ENCODE measurements around the gene NDUFA7. TPM values are rescaled to one million over a fixed set of nuclear protein-coding genes. Genes with fewer than 3 reads are reported as not detected.
"Not testable (repeated sequence)": the region's sequence is repeated elsewhere in the genome, so short reads cannot be mapped to it uniquely, and the experiment has no call there.

The NDUFA7 gene
- total RNA-seq, 2 experiments from 2014 or later = 84.2 to 85.1 TPM

DNA sequence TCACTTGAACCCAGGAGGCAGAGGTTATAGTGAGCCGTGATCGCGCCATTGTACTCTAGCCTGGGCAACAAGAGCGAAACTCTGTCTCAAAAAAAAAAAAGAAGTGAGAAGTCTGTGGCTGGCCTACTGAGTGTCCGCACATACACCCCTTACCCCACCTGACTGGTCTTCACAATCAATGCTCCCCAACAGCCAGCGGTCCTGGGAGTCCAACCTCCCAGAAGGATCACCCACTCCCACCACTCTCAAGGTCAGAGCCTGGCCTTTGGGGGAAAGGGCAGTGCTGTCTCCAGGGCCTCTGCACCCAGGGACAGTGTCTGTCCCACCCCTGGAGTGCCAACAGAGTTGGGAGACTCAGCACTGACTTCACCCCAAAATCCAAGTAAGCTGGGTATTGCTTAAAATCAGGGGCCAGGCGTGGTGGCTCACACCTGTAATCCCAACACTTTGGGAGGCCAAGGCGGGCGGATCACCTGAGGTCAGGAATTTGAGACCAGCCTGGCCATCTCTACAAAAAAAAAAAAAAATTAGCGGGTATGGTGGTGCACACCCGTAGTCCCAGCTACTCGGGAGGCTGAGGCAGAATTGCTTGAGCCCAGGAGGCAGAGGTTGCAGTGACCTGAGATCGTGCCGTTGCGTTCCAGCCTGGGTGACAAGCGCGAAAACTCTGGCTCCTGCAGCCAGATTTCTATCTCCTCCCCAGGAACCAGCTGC lies 10.7 kb downstream of the NDUFA7 start:
- ChIA-PET POLR2A (no interaction called here), CTCF (interaction anchor here (1.2 kb wide), 1 partner anchor 25 kb away, joined by 3 read pairs; no protein-coding TSS in a partner anchor)
- Mint-ChIP-seq H3K27ac (no peak overlapping the region), H3K27me3 (no peaks in the 10 kb centered on the region), H3K36me3 (peaks cover 10% of the 10 kb centered on the region), H3K9me3 (no peaks in the 10 kb centered on the region), H3K4me1 (ENCODE audit: low read depth) (peaks cover 31% of the 10 kb centered on the region), H3K4me3 (no peak overlapping the region)
- intact Hi-C loops (cut with micrococcal nuclease) = no loop called here
- no peak for DNase-seq

DNA sequence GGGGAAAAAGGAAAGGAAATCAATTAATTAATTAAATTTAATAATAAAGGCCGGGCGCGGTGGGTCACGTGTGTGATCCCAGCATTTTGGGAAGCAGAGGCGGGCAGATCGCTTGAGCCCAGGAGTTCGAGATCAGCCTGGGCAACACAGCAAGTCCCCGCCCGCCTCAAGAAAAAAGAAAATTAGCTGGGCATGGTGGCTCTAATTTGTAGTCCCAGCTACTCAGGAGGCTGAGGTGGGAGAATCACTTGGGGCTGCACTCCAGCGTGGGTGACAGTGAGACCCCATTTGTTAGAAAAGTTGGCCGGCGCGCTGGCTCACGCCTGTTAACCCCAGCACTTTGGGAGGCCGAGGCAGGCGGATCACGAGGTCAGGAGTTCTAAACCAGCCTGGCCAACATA lies 12.3 kb downstream of the NDUFA7 start:
- ChIA-PET POLR2A (no interaction called here), CTCF (interaction anchor here (1.0 kb wide), 1 partner anchor 39 kb away, joined by 3 read pairs; no protein-coding TSS in a partner anchor)
- peak overlapping the region; percentile 96 for H3K4me3 Mint-ChIP-seq
- H3K27ac Mint-ChIP-seq = no peak overlapping the region
- intact Hi-C loops (cut with micrococcal nuclease) = loop anchor here (1.0 to 5.0 kb wide), 3 partner anchors 12 to 1798 kb away; partner anchors contain the start of genes CERS4, NDUFA7, PPAN and RPS28
- no peaks in the 10 kb centered on the region for H3K9me3 Mint-ChIP-seq
- H3K4me1 Mint-ChIP-seq (ENCODE audit: low read depth) = peaks cover 31% of the 10 kb centered on the region
- H3K36me3 Mint-ChIP-seq = peaks cover 9% of the 10 kb centered on the region
- H3K27me3 Mint-ChIP-seq = no peaks in the 10 kb centered on the region
- DNase-seq = peak; percentile 2

DNA sequence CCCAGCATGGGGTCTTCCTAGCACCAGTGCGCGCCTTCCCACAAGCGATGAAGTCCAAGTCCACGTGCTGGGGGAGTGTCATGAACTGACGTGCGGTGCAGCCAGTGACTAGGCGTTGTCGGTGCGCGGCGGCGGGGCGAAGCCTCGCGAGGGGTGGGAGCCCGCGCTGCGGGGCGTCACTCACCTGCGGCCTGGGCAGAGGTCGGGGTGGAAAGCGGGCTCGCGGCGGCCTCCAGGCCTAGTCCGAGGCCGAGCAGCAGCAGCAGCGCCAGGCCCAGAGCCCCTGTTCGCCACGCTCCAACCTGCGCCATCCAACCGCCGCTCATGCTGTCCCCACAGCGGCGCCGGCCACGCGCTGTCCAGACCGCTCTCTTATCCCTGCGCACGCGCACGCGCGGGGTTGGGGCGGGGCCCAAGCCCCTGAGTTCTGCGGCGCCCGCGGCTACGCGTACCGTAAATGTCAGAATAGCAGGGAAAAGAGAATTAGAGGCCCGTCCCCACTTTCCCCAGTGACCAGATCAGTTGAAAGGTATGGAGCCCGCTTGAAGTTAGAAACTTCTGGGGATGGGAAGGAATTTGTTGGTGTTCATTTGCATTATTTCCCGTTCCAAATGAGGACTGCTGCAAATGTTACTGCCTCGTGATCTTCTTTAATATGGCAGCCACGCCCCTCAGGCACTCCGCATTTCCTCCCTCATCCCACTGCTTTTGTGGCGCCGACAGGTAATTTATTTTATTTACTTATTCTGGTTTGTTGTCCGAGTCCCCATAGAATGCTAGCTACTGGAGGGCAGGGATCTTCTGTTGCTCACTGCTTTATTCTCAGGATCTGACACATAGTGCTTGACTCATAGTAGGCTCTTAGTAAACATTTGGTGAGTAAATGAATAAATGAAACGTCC lies 13.0 kb downstream of the NDUFA7 start, which contains the start of gene CD320:
Gene CD320, minus strand, starts transcription at position 394 of the 902 bp plus-strand sequence. Its CDS starts 68 bp downstream, at position 326.
- peak within 1 kb of the TSS; percentile 96 for H3K4me3 Mint-ChIP-seq
- H3K36me3 Mint-ChIP-seq = peaks cover 9% of the 10 kb centered on the region
- CTCF ChIA-PET = no interaction called here
- H3K27ac Mint-ChIP-seq = peak within 1 kb of the TSS; percentile 92
- no peaks in the 10 kb centered on the region for H3K27me3 Mint-ChIP-seq
- POLR2A ChIA-PET = no interaction called here
- H3K9me3 Mint-ChIP-seq = no peaks in the 10 kb centered on the region
- intact Hi-C loops (cut with micrococcal nuclease) = loop anchor here (1.0 to 5.0 kb wide), 3 partner anchors 13 to 1799 kb away; partner anchors contain the start of genes CERS4, NDUFA7, PPAN and RPS28
- DNase-seq = peak; percentile 90
- H3K4me1 Mint-ChIP-seq (ENCODE audit: low read depth) = peaks cover 31% of the 10 kb centered on the region

DNA sequence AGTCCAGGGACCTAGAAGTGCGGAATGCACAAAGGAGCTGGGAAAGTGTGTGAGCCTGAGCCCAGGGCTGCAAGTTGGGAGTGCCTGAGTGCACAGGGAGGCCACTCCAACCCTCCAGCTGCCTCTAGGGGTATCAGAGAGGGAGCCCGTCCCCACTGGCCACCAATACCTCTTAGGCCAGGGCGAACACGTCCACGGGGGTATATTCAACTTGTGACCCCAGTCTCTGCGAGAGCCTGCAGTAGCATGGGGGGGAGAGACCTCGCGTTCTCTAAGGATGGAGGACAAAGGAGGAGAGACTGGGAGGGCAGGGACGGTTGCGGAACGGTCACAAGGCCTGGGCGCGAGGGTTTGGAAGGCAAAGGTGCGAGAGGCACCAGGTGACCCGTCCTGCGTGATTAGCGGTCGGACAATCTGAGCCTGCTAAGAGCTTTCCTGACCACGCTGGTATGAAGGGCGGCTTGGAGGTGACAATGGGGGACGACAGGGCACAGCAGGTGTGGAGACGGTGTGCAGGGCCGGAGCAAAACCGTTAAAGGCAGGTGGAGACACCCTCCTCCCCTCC lies 13.7 kb downstream of the NDUFA7 start:
- H3K4me3 Mint-ChIP-seq = peak overlapping the region; percentile 96
- peaks cover 9% of the 10 kb centered on the region for H3K36me3 Mint-ChIP-seq
- intact Hi-C loops (cut with micrococcal nuclease) = loop anchor here (5.0 kb wide), 1 partner anchor 1800 kb away; the partner anchor contains the start of gene PPAN
- H3K27me3 Mint-ChIP-seq = no peaks in the 10 kb centered on the region
- H3K27ac Mint-ChIP-seq = peak overlapping the region; percentile 92
- H3K4me1 Mint-ChIP-seq (ENCODE audit: low read depth) = peaks cover 31% of the 10 kb centered on the region
- ChIA-PET CTCF (no interaction called here), POLR2A (interaction anchor here (1.0 kb wide), 1 partner anchor 27 kb away, joined by 3 read pairs; no protein-coding TSS in a partner anchor)
- no peaks in the 10 kb centered on the region for H3K9me3 Mint-ChIP-seq
- peak; percentile 8 for DNase-seq

DNA sequence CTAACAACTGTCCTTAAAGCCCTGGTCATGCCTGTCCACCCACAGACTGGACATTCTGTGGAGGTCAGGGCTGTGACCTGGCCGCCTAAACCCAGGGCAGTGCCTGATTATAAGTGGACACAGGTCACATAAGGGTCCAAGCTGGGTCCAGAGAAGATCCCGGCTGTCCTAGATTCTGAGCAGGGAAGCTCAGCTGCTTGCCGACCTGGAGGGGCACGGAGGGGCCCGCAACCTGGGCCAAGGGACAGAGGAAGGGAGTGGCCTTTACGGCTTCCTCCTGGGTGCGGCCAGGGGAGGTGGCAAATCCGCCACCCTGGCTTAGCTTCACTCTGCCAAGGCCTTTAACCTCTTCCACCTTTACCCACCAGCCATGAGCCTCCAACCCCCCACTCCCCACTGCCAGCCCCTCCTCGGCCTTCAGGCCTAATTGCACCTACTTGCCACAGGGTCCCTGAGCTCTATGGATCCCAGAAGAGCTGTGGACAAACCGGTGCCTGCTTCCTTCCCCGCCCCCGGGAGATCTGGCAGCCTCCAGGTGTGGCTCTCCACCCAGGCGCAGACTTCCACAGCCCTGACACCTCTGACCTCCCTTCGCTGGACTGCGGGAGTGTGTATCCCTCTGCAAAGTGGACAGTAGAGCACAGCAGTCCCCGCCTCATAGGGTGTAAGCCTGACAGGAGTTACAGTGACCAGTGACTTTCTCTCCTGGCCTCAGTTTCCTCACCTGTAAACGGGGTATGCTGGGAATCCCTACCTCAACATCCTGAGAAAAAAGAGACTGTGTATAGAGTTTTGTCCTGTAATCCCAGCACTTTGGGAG lies 14.7 kb downstream of the NDUFA7 start:
- POLR2A ChIA-PET = interaction anchor here (1.0 kb wide), 1 partner anchor 28 kb away, joined by 3 read pairs; no protein-coding TSS in a partner anchor
- Mint-ChIP-seq H3K4me3 (peak overlapping the region; percentile 96), H3K36me3 (peaks cover 9% of the 10 kb centered on the region), H3K27ac (peak overlapping the region; percentile 92), H3K27me3 (no peaks in the 10 kb centered on the region), H3K9me3 (no peaks in the 10 kb centered on the region), H3K4me1 (ENCODE audit: low read depth) (peaks cover 31% of the 10 kb centered on the region)
- DNase-seq = no peak
- CTCF ChIA-PET = interaction anchor here (1.5 kb wide), 1 partner anchor 37 kb away, joined by 4 read pairs; no protein-coding TSS in a partner anchor
- intact Hi-C loops (cut with micrococcal nuclease) = loop anchor here (5.0 kb wide), 1 partner anchor 1801 kb away; the partner anchor contains the start of gene PPAN

DNA sequence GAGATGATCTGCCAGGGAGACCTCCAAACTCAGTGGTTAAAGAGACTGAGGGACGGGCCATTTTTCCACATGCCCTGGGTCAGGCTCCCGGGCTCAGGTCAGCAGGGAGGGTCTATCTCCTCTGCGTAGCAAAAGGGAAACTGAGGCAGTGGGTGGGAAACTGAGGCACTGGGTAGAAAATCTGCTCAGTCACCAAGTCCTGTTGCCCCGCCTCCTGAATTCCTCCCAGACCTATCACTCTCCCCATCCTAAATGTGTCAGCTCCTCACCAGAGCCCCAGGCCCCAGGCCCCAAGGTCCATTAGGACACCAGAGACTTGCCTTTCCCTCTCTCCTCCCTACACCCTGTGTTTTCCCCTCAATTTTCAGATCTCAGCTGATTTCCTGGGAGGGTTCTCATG lies 15.4 kb downstream of the NDUFA7 start:
- Mint-ChIP-seq H3K36me3 (peaks cover 7% of the 10 kb centered on the region), H3K4me1 (ENCODE audit: low read depth) (peaks cover 31% of the 10 kb centered on the region), H3K27ac (peak overlapping the region; percentile 14), H3K9me3 (no peaks in the 10 kb centered on the region), H3K4me3 (no peak overlapping the region), H3K27me3 (no peaks in the 10 kb centered on the region)
- POLR2A ChIA-PET = no interaction called here
- CTCF ChIA-PET = interaction anchor here (1.5 kb wide), 1 partner anchor 37 kb away, joined by 4 read pairs; no protein-coding TSS in a partner anchor
- DNase-seq = no peak
- intact Hi-C loops (cut with micrococcal nuclease) = loop anchor here (5.0 kb wide), 1 partner anchor 1802 kb away; the partner anchor contains the start of gene PPAN

DNA sequence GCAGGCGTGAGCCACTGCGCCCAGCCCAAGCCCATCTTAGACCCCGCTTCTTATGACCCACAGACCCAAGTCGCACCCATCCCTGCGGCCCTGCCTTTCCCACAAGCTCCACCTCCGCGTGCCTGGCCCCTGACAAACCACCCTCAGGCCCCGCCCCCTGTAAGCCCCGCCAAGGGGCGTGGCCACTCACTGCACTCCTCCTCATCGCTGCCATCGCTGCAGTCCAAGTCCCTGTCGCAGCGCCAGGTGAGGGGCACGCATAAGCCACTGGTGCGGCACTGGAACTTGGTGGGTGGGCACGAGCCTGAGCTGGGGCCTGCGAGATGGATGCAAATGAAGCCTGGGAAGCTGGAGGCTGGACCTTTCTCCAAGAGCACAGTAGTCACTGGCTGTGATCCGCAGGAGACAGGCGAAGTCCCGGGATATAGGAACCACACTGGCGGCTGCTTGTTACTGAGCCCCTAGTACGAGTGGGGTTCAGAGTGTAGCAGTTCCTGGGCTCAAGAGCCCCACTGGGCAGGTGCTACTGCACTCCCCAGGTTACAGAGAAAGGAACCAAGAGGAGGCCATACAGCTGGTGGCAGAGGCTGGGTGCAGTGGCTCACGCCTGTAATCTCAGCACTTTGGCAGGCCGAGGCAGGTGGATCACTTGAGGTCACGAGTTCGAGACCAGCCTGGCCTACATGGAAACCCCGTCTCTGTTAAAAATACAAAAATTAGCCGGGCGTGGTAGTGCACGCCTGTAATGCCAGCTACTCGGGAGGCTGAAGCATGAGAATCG lies 16.1 kb downstream of the NDUFA7 start:
- CTCF ChIA-PET = no interaction called here
- no peaks in the 10 kb centered on the region for H3K27me3 Mint-ChIP-seq
- intact Hi-C loops (cut with micrococcal nuclease) = loop anchor here (5.0 kb wide), 1 partner anchor 1802 kb away; the partner anchor contains the start of gene PPAN
- peak; percentile 34 for DNase-seq
- no peaks in the 10 kb centered on the region for H3K9me3 Mint-ChIP-seq
- peaks cover 31% of the 10 kb centered on the region for H3K4me1 Mint-ChIP-seq (ENCODE audit: low read depth)
- POLR2A ChIA-PET = no interaction called here
- H3K4me3 Mint-ChIP-seq = no peak overlapping the region
- peaks cover 6% of the 10 kb centered on the region for H3K36me3 Mint-ChIP-seq
- no peak overlapping the region for H3K27ac Mint-ChIP-seq

DNA sequence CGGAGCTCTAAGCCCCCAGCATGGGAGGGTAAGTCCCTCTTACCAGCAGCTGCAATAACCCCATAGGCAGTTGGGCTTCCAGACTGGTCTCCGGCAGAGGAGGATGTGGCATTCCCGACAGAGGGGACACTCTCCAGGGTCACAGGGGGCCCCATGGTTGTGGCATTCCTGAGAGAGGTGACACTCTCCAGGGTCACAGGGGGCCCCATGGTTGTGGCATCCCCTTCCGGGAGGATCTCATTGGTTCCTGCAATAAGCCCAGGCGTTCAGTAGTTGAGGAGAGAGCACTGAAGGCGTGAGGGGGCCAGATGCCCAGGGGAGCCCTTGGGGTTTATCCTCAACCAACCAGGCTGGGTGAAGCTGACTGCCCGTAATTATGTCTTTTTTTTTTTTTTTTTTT lies 18.4 kb downstream of the NDUFA7 start:
- no peak overlapping the region for H3K4me3 Mint-ChIP-seq
- DNase-seq = no peak
- H3K27ac Mint-ChIP-seq = no peak overlapping the region
- H3K9me3 Mint-ChIP-seq = no peaks in the 10 kb centered on the region
- ChIA-PET CTCF (interaction anchor here (0.6 to 0.7 kb wide), 2 partner anchors 104 to 144 kb away, joined by 3 read pairs; no protein-coding TSS in a partner anchor), POLR2A (no interaction called here)
- peaks cover 19% of the 10 kb centered on the region for H3K4me1 Mint-ChIP-seq (ENCODE audit: low read depth)
- intact Hi-C loops (cut with micrococcal nuclease) = no loop called here
- no peaks in the 10 kb centered on the region for H3K27me3 Mint-ChIP-seq
- H3K36me3 Mint-ChIP-seq = peaks cover 5% of the 10 kb centered on the region

DNA sequence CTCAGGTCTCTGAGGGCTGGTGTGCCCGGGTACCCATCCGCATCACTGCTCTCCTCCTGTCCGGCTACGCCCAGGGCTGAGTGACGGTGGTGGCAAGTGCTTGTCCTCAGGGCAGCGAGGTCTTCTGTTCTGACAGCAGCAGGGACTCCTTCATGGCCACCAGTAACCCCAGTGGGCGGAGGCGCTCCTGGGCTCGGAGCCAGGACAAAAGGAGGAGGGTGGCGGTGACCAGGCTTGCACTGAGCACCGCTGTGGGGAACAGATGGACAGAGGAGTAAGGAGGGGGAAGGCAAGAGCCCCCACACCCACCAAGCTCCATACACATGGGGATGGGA lies 18.9 kb downstream of the NDUFA7 start:
- H3K27ac Mint-ChIP-seq = no peak overlapping the region
- ChIA-PET POLR2A (no interaction called here), CTCF (interaction anchor here (0.7 kb wide), 1 partner anchor 144 kb away, joined by 3 read pairs; no protein-coding TSS in a partner anchor)
- H3K9me3 Mint-ChIP-seq = no peaks in the 10 kb centered on the region
- intact Hi-C loops (cut with micrococcal nuclease) = no loop called here
- DNase-seq = no peak
- H3K4me1 Mint-ChIP-seq (ENCODE audit: low read depth) = peaks cover 15% of the 10 kb centered on the region
- H3K36me3 Mint-ChIP-seq = peaks cover 4% of the 10 kb centered on the region
- H3K4me3 Mint-ChIP-seq = no peak overlapping the region
- no peaks in the 10 kb centered on the region for H3K27me3 Mint-ChIP-seq

DNA sequence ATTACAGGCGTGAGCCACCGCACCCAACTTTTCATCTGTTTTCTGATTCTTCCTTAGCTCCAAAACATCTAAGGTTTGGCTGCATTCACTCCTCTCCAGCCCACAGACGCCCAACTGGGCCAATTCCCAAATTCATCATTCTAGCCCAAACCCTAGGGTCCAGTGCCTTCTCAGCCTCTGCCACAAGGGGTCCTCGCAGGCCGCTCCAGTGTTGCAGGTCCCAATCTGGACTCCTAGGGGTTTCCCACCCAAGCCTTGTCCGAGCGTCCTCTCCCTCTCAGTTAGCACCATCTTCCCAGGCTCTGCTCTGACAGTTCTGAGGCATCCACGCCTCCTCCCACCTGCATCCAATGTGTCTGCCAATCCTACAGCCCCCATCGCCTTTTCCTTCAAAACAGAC lies 29.8 kb downstream of the NDUFA7 start:
- H3K36me3 Mint-ChIP-seq; H3K4me3 Mint-ChIP-seq; POLR2A ChIA-PET; H3K4me1 Mint-ChIP-seq (ENCODE audit: low read depth); CTCF ChIA-PET; H3K27ac Mint-ChIP-seq; H3K9me3 Mint-ChIP-seq; intact Hi-C loops (cut with micrococcal nuclease); DNase-seq; H3K27me3 Mint-ChIP-seq: not testable (repeated sequence)
